HG03432 (cell line): ENCODE results near the gene IFT27.

ENCODE experiments used
- ATAC-seq: cut with Tn5 transposase; IDR thresholded peaks from one replicate; pipeline ENCODE4 v1.9.1; 2021; ENCODE audit warnings: mild to moderate bottlenecking, moderate library complexity; ENCODE audit not compliant: unreplicated experiment

Gene IFT27

GRCh38 chr22:36727927-36728488, 47.9 kb downstream of the IFT27 start:
- ATAC-seq: no peak

GRCh38 chr22:36727110-36727509, 48.8 kb downstream of the IFT27 start:
- ATAC-seq: no peak

- no peak for ATAC-seq
Observed at GRCh38 chr22:36726007-36726380, 49.9 kb downstream of the IFT27 start.

GRCh38 chr22:36725366-36726006, 50.4 kb downstream of the IFT27 start:
- ATAC-seq: no peak

GRCh38 chr22:36724836-36725235, 51.1 kb downstream of the IFT27 start:
- no peak for ATAC-seq

- ATAC-seq: no peak
Observed at GRCh38 chr22:36722055-36722454, 53.9 kb downstream of the IFT27 start.

GRCh38 chr22:36715647-36716046, 60.3 kb downstream of the IFT27 start:
- no peak for ATAC-seq

GRCh38 chr22:36714110-36714509, 61.8 kb downstream of the IFT27 start:
- ATAC-seq: no peak

GRCh38 chr22:36713436-36713835, 62.5 kb downstream of the IFT27 start:
- no peak for ATAC-seq
